K562 (cell line): ENCODE results near the gene DBH.

Experiments used
- ARID2 ChIP-seq: fragments of 450-650 bp; IDR thresholded peaks from 2 replicates; pipeline ENCODE4 v1.6.1; 2017; ENCODE audit warnings: antibody characterized with exemption, mild to moderate bottlenecking
- MLX ChIP-seq, 2 experiments: fragments of 450-650 bp in 1 of 2; sonication (generic) in 1 of 2; formaldehyde crosslinking; conservative IDR thresholded peaks; 2 replicates each; pipeline versions ENCODE4 v1.4.0 to v1.8.1; 2020 to 2022; ENCODE audit warnings: mild to moderate bottlenecking in 1 of 2, missing genetic modification reagents in 1 of 2
- POLR3A ChIP-seq: IDR thresholded peaks from 2 replicates; pipeline ENCODE4 v1.6.1; 2011; ENCODE audit warnings: borderline replicate concordance, mild to moderate bottlenecking, moderate library complexity; ENCODE audit not compliant: insufficient read length, insufficient read depth; ENCODE audit errors: extremely low read depth
- SREBF1 ChIP-seq: fragments of 150-350 bp; IDR thresholded peaks from 2 replicates; pipeline ENCODE4 v1.6.1; 2014; ENCODE audit warnings: antibody characterized with exemption, low read depth, low read length, borderline replicate concordance
- ZNF174 ChIP-seq: fragments of 250-450 bp; sonication (Bioruptor Pico); IDR thresholded peaks from 2 replicates; pipeline ENCODE4 v1.4.0; 2020; ENCODE audit warnings: mild to moderate bottlenecking
- ZNF589 ChIP-seq: fragments of 200-800 bp; sonication (Bioruptor generic); IDR thresholded peaks from 2 replicates; pipeline ENCODE4 v1.6.1; 2016; ENCODE audit warnings: low read depth, missing genetic modification characterization, missing compliant biosample characterization

GRCh38 chr9:133619791-133620190 is 16.4 kb upstream of the DBH start:
- TF ChIP-seq ZNF174 (no peak), SREBF1 (no peak), ZNF589 (CRISPR knock-in tag) (no peak), MLX (CRISPR knock-in tag; conservative IDR thresholded peaks at IDR 0.05) (no peak), POLR3A (no peak), ARID2 (no peak)
